Testis (tissue), 2 donors: ENCODE data around the gene TTC7B.

Experiments
- CTCF ChIP-seq, 3 experiments: fragments of 450-650 bp in 2 of 3; fragments of 200-600 bp in 1 of 3; sonication (generic) in 1 of 3; IDR thresholded peaks; one replicate each; pipeline ENCODE4 v1.5.1; 2016 to 2019; ENCODE audit warnings: antibody characterized with exemption in 3 of 3, mild to moderate bottlenecking in 2 of 3, moderate library complexity in 1 of 3
- POLR2A ChIP-seq: fragments of 450-650 bp; IDR thresholded peaks from one replicate; pipeline ENCODE4 v1.6.1; 2017; ENCODE audit warnings: antibody characterized with exemption, mild to moderate bottlenecking, moderate library complexity

DNA sequence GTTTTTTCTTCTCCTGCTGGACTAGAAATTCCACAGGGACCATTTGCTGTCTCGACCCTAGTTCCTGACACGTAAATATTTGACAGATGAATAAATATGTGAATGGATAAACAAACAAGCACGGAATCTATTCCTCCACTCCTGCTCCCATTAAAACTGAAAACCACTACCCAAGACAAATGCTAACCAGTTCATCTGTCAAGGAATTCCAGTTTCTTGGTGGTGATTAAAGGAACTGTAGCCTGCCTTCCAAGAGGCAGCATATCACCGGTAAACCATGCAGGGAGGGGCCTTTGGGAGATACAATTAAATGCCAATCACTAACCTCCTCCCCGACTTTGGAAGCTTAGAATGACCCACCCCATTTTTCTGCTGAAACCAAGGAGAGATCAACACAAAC, 95.4 kb downstream of the TTC7B start:
- TF ChIP-seq CTCF (IDR thresholded peaks at IDR 0.05) = no peak
- TF ChIP-seq POLR2A = no peak
